ENCODE data around the gene CDIP1.

CDIP1 gene

GRCh38 chr16:4566144-4566543 lies 27.6 kb upstream of the CDIP1 start:
- in situ Hi-C loops (cut with HindIII; ENCODE audit: low pct_ligation_motif_present, low sequenced_read_pairs) = no loop called here

DNA sequence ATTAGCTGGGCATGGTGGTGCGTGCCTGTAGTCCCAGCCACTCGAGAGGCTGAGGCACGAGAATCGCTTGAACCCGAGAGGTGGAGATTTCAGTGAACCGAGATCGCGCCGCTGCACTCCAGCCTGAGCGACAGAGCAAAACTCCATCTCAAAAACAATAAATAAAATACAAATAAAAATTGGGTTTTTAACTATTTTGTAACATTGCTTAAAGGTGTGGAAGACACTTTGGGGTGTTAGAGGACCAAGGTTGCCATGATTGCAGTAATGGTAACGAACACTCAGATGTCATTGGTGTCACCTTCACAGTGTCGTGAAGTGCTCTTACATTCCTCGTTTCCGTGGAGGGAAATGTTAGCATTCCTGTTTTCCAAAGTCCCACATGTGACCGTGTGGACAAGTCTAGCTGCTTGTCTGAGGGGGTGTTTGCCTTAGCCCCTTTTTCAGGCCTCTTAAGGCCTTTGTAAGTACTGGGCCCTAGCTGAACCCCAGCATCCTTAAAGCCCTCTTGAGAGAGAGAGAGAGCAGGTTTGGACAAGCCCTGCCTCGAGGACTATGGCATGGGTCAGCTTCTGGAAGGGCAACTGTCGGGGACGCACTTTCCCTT lies 26.2 kb upstream of the CDIP1 start:
- H3K27me3 ChIP-seq (replicated peaks) = no peaks in the 10 kb centered on the region

More at GRCh38 chr16:4566144-4566543, 27.6 kb upstream of the CDIP1 start:
- Histone ChIP-seq H3K27me3 (replicated peaks) (no peaks in the 10 kb centered on the region), H3K4me3 (ENCODE audit: low read depth, low read length) (no peak overlapping the region), H3K36me3 (replicated peaks) (no peaks in the 10 kb centered on the region), H3K27ac (no peak overlapping the region)
- no peak for TF ChIP-seq CTCF (IDR thresholded peaks at IDR 0.05; ENCODE audit: low read depth, low read length, missing control alignments)
- DNase-seq = no peak

DNA sequence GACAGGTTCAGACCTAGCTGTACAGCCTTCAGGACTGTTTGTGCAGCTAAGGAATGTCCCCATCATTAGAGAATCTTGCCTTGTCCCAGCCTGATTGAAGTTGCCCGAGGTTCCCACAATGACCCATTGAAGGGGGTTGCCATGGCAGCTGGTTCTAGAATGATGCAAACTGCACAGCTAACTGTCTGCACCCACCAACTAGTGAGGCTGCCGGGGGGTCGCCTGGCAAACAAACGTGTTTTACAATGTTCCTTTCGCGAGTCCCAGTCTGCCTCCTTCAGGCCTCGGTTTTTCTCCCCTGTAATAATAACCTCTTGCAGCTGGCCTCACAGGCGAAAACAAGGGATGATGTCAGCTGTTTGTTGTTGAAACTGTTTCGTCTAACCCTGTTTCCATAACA lies 23.0 kb upstream of the CDIP1 start:
- Histone ChIP-seq H3K27me3 (replicated peaks) (no peaks in the 10 kb centered on the region), H3K36me3 (replicated peaks) (no peaks in the 10 kb centered on the region), H3K4me3 (ENCODE audit: low read depth, low read length) (no peak overlapping the region), H3K27ac (no peak overlapping the region)
- in situ Hi-C loops (cut with HindIII; ENCODE audit: low pct_ligation_motif_present, low sequenced_read_pairs) = no loop called here
- TF ChIP-seq CTCF (IDR thresholded peaks at IDR 0.05; ENCODE audit: low read depth, low read length, missing control alignments) = no peak
- no peak for DNase-seq

More for the DNA sequence above, 26.2 kb upstream of the CDIP1 start:
- Histone ChIP-seq H3K4me3 (ENCODE audit: low read depth, low read length) (no peak overlapping the region), H3K36me3 (replicated peaks) (no peaks in the 10 kb centered on the region), H3K27ac (no peak overlapping the region)
- in situ Hi-C loops (cut with HindIII; ENCODE audit: low pct_ligation_motif_present, low sequenced_read_pairs) = no loop called here
- no peak for DNase-seq
- no peak for TF ChIP-seq CTCF (IDR thresholded peaks at IDR 0.05; ENCODE audit: low read depth, low read length, missing control alignments)

DNA sequence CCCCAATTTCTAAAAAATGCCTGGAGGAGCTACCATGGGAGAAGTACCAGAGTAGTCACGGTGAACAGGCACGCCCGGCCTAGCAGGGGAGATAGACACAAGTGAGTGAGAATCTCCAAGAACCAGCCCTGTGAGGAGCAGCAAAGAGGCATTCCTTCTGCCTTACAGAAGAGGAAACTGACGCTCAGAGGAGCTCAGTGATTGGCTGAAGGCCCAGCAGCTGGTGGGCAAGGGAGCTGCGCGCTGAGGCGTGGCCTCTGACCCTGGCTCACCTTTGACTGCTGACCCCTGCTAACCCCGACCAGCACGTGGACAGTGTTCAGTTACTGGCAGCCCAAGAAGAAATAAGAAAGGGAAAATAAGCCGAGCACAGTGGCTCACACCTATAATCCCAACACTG lies 19.4 kb upstream of the CDIP1 start:
- H3K27ac ChIP-seq = no peak overlapping the region
- in situ Hi-C loops (cut with HindIII; ENCODE audit: low pct_ligation_motif_present, low sequenced_read_pairs) = no loop called here
- H3K4me3 ChIP-seq (ENCODE audit: low read depth, low read length) = no peak overlapping the region
- TF ChIP-seq CTCF (IDR thresholded peaks at IDR 0.05; ENCODE audit: low read depth, low read length, missing control alignments) = no peak
- no peaks in the 10 kb centered on the region for H3K36me3 ChIP-seq (replicated peaks)
- DNase-seq = no peak
- H3K27me3 ChIP-seq (replicated peaks) = peaks cover 7% of the 10 kb centered on the region

- no peak overlapping the region for H3K4me3 ChIP-seq (ENCODE audit: low read depth, low read length)
- in situ Hi-C loops (cut with HindIII; ENCODE audit: low pct_ligation_motif_present, low sequenced_read_pairs) = no loop called here
Observed at GRCh38 chr16:4556580-4556979, 18.0 kb upstream of the CDIP1 start.

More at GRCh38 chr16:4556580-4556979, 18.0 kb upstream of the CDIP1 start:
- Histone ChIP-seq H3K36me3 (replicated peaks) (no peaks in the 10 kb centered on the region), H3K27ac (no peak overlapping the region), H3K27me3 (replicated peaks) (peaks cover 10% of the 10 kb centered on the region)
- TF ChIP-seq CTCF (IDR thresholded peaks at IDR 0.05; ENCODE audit: low read depth, low read length, missing control alignments) = no peak
- DNase-seq = no peak
